Hepatocyte (in vitro differentiated cells): ENCODE results near the gene TEAD1. TPM values are rescaled to one million over a fixed set of nuclear protein-coding genes. Genes with fewer than 3 reads are reported as not detected.

Source experiments
- DNase-seq: peaks from one replicate; pipeline ENCODE4 v3.0.0-alpha.2; 2016; ENCODE audit warnings: low spot score
- H2AFZ ChIP-seq: fragments of 200-600 bp; sonication (generic); 2 replicates; pipeline ENCODE4 v1.6.0; 2016; ENCODE audit warnings: antibody characterized with exemption, mild to moderate bottlenecking
- H3K27ac ChIP-seq: fragments of 200-600 bp; sonication (generic); 2 replicates; pipeline ENCODE4 v1.5.1; 2016; ENCODE audit warnings: mild to moderate bottlenecking
- H3K27me3 ChIP-seq: fragments of 200-600 bp; sonication (generic); 2 replicates; pipeline ENCODE4 v1.6.1; 2016
- H3K36me3 ChIP-seq: fragments of 200-600 bp; sonication (generic); replicated peaks from 2 replicates; pipeline ENCODE4 v1.5.1; 2016; ENCODE audit warnings: low read depth; ENCODE audit not compliant: insufficient read depth
- H3K4me1 ChIP-seq: fragments of 200-600 bp; sonication (generic); 2 replicates; pipeline ENCODE4 v1.5.1; 2016; ENCODE audit warnings: mild to moderate bottlenecking, moderate library complexity; ENCODE audit not compliant: insufficient read depth
- H3K4me2 ChIP-seq: fragments of 200-600 bp; sonication (generic); 2 replicates; pipeline ENCODE4 v1.6.0; 2016
- H3K4me3 ChIP-seq: fragments of 200-600 bp; sonication (generic); 2 replicates; pipeline ENCODE4 v1.5.1; 2016; ENCODE audit warnings: mild to moderate bottlenecking
- H3K79me2 ChIP-seq: fragments of 200-600 bp; sonication (generic); 2 replicates; pipeline ENCODE4 v1.6.0; 2017; ENCODE audit warnings: mild to moderate bottlenecking
- H3K9me2 ChIP-seq: fragments of 200-600 bp; sonication (generic); replicated peaks from 2 replicates; pipeline ENCODE4 v1.6.0; 2017; ENCODE audit warnings: mild to moderate bottlenecking; ENCODE audit not compliant: insufficient read depth
- H3K9me3 ChIP-seq: fragments of 200-600 bp; sonication (generic); 2 replicates; pipeline ENCODE4 v1.5.1; 2016; ENCODE audit warnings: low read depth, mild to moderate bottlenecking
- H4K20me1 ChIP-seq: fragments of 200-600 bp; sonication (generic); 2 replicates; pipeline ENCODE4 v1.6.0; 2016; ENCODE audit warnings: mild to moderate bottlenecking; ENCODE audit not compliant: insufficient read depth, poor library complexity, severe bottlenecking
- EZH2 ChIP-seq: fragments of 200-600 bp; sonication (generic); IDR thresholded peaks from 2 replicates; pipeline ENCODE4 v1.6.1; 2016; ENCODE audit warnings: antibody characterized with exemption, mild to moderate bottlenecking, borderline replicate concordance
- EZH2phosphoT487 ChIP-seq: fragments of 200-600 bp; sonication (generic); IDR thresholded peaks from one replicate; pipeline ENCODE4 v1.6.1; 2018; ENCODE audit warnings: antibody characterized with exemption, mild to moderate bottlenecking, low read depth, moderate library complexity; ENCODE audit not compliant: unreplicated experiment, severe bottlenecking
- WGBS: methylation state at CpG from one replicate; pipeline ENCODE4 v1.1.6; 2016; ENCODE audit warnings: low lambda C conversion rate; ENCODE audit errors: missing lambda C conversion rate; 5-methylcytosine and 5-hydroxymethylcytosine counted together
- polyA plus RNA-seq: library from polyadenylated mRNA; unstranded; fragments of >200 nt; fragmentation: Nextera tagmentation; extraction: Ambion mirVana; gene quantifications from 2 replicates; pipeline ENCODE4 v1.2.1, GENCODE V29; 2016
- total RNA-seq: library from RNA; depleted of rRNA; stranded (reverse); fragments of >200 nt; gene quantifications from 2 replicates; pipeline ENCODE4 v1.2.3, GENCODE V29; 2014
- TF ChIP-seq, protein P1 (sequence below): fragments of 200-600 bp; sonication (generic); IDR thresholded peaks from 2 replicates; pipeline ENCODE4 v1.5.1; 2016; ENCODE audit warnings: antibody characterized with exemption, mild to moderate bottlenecking; ENCODE audit not compliant: poor library complexity

The TEAD1 gene
- total and polyA plus RNA-seq, 2 experiments from 2014 or later, result 37.2 to 82.2 TPM

DNA sequence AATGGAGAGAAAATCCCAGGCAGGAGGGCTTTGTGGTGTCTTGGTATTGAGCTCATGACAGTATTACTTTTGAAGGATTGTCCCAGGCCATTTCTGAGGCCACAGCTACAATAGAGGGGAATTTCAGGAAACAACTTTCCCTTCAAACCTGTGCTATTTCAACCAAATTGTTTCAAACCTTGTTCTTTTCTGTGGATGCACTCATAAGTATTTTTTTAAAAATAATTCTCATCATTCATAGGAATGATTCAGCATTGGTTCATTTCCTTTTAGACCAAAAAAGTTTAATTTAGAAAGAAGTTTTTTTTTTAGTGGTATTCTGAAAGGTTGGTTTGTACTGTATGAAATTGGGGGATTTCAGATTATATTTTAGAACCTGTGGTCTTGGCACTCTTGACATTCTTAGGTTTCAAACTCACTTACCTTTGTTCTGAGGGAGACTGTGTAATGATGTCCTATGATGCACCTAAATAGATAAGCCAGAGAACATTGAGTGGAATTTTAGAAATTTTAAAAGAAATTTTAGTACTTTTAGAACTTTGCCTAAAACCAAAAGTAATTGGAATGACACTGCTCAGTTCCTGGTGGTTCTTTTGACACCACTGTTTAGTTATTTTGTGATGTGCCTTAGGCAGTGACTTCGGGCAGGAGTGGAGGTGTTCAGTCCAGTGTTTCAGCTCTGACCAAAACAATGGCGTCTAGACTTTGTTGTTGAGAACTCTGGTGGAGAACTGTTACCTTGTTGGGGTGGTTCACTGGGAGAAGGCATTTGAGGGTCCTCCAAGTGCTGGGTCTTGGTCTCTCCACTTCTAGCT is 12.2 kb downstream of the TEAD1 start:
- peaks cover 16% of the 10 kb centered on the region for H4K20me1 ChIP-seq
- peaks cover 70% of the 10 kb centered on the region for H3K4me1 ChIP-seq
- 76% methylated on average over 2 of the region's 2 CpGs for WGBS
- H3K27me3 ChIP-seq, result no peaks in the 10 kb centered on the region
- no peak overlapping the region for H3K4me3 ChIP-seq
- H3K79me2 ChIP-seq, result peaks cover 100% of the 10 kb centered on the region
- no peak overlapping the region for H2AFZ ChIP-seq
- no peaks in the 10 kb centered on the region for H3K36me3 ChIP-seq
- H3K9me2 ChIP-seq, result no peaks in the 10 kb centered on the region
- TF ChIP-seq, protein P1, sequence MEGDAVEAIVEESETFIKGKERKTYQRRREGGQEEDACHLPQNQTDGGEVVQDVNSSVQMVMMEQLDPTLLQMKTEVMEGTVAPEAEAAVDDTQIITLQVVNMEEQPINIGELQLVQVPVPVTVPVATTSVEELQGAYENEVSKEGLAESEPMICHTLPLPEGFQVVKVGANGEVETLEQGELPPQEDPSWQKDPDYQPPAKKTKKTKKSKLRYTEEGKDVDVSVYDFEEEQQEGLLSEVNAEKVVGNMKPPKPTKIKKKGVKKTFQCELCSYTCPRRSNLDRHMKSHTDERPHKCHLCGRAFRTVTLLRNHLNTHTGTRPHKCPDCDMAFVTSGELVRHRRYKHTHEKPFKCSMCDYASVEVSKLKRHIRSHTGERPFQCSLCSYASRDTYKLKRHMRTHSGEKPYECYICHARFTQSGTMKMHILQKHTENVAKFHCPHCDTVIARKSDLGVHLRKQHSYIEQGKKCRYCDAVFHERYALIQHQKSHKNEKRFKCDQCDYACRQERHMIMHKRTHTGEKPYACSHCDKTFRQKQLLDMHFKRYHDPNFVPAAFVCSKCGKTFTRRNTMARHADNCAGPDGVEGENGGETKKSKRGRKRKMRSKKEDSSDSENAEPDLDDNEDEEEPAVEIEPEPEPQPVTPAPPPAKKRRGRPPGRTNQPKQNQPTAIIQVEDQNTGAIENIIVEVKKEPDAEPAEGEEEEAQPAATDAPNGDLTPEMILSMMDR, result no peak
- no peak for TF ChIP-seq EZH2phosphoT487
- no peak for TF ChIP-seq EZH2
- H3K27ac ChIP-seq, result peak overlapping the region; percentile 77
- DNase-seq, result no peak
- H3K4me2 ChIP-seq, result no peak overlapping the region
- no peaks in the 10 kb centered on the region for H3K9me3 ChIP-seq

DNA sequence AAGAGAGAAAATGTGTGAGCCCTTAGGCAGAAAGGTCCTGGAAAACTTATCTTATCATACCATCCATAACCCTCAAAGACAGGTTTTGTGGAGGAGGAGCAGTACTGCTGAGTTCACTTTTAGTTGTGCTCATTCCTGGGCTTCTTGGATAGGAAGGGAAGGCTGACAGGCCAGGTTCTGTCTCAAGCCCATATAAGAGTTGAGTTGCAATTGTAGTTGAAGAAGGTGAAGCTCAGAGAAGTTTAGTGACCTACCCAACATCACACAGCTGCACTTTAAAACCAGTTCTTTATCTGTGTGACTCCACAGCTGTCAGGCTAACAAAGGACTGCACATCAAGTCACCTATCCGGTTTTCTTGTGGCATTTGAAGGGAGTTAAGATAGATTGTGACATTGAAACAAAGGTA is 13.0 kb downstream of the TEAD1 start:
- Histone ChIP-seq H3K9me2 (no peaks in the 10 kb centered on the region), H2AFZ (no peak overlapping the region), H3K9me3 (no peaks in the 10 kb centered on the region), H4K20me1 (peaks cover 13% of the 10 kb centered on the region), H3K27me3 (no peaks in the 10 kb centered on the region), H3K4me3 (no peak overlapping the region), H3K79me2 (peaks cover 100% of the 10 kb centered on the region), H3K4me1 (peaks cover 76% of the 10 kb centered on the region), H3K27ac (peak overlapping the region; percentile 57), H3K4me2 (no peak overlapping the region), H3K36me3 (no peaks in the 10 kb centered on the region)
- DNase-seq, result no peak
- 29% methylated on average over 1 of the region's 1 CpG for whole genome bisulfite sequencing
- TF ChIP-seq, protein P1, result no peak
- no peak for TF ChIP-seq EZH2phosphoT487
- no peak for TF ChIP-seq EZH2

DNA sequence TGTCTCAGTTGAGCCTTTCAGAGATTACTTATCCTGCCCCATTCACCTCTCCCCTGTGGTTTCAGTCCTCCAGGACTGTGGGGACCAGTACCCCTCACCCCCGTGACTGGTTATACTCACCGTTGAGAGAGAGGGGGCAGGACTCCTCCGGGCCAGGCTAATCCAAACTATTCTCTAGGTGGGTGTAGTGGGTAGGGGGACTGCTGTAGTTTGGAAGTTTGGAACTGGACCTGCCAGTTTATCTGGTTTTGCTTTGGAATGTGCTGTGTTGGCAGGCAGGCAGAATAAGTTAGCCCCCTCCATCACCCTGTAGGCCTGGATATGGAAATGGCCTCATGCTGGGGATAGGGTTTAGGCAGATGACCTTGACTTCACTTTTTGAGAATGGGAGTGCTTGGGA is 13.5 kb downstream of the TEAD1 start:
- H3K4me2 ChIP-seq, result no peak overlapping the region
- H3K79me2 ChIP-seq, result peaks cover 98% of the 10 kb centered on the region
- H3K4me1 ChIP-seq, result peaks cover 74% of the 10 kb centered on the region
- peaks cover 10% of the 10 kb centered on the region for H4K20me1 ChIP-seq
- DNase-seq, result no peak
- TF ChIP-seq, protein P1, result no peak
- TF ChIP-seq EZH2phosphoT487 (no peak), EZH2 (no peak)
- H3K27me3 ChIP-seq, result no peaks in the 10 kb centered on the region
- no peak overlapping the region for H2AFZ ChIP-seq
- peak overlapping the region; percentile 57 for H3K27ac ChIP-seq
- WGBS, result 38% methylated on average over 3 of the region's 3 CpGs
- no peak overlapping the region for H3K4me3 ChIP-seq
- H3K9me2 ChIP-seq, result no peaks in the 10 kb centered on the region
- no peaks in the 10 kb centered on the region for H3K36me3 ChIP-seq
- H3K9me3 ChIP-seq, result no peaks in the 10 kb centered on the region
